Effector CD8-positive, alpha-beta T cell (primary cell): ENCODE measurements around the gene CENPW.

ENCODE experiments used
- DNase-seq: peaks from one replicate; lab custom pipeline; 2025; lab: John Stamatoyannopoulos, UW

CENPW gene

GRCh38 chr6:126373344-126373743 is 33.4 kb downstream of the CENPW start:
- no peak for DNase-seq

- no peak for DNase-seq
These were observed 34.5 kb downstream of the CENPW start for GRCh38 chr6:126374372-126374771.

- no peak for DNase-seq
These were observed 36.8 kb downstream of the CENPW start for GRCh38 chr6:126376682-126377081.

GRCh38 chr6:126377594-126378153 is 37.8 kb downstream of the CENPW start:
- DNase-seq, result no peak

DNA sequence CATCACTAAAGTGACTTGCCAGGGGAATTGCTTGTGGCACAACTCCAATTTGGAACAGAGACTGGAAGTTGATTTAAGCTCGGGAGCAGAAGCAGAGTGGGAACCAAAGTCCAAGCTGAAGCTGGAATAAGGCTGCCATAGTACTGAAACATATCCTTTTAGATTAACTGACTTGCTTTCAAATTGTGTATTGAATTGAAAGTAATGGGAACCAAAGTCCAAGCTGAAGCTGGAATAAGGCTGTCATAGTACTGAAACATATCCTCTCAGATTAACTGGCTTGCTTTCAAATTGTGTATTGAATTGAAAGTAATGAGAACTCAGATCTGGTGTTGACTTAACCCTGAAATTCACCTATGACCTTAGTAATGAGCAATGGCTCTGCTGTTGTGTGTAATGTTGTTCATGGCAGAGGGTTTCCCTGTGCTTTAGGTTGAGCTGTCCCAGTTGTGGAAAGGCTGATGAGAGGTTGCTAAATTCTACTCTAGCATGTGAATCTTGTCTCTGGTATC is 40.2 kb downstream of the CENPW start:
- DNase-seq, result no peak

DNA sequence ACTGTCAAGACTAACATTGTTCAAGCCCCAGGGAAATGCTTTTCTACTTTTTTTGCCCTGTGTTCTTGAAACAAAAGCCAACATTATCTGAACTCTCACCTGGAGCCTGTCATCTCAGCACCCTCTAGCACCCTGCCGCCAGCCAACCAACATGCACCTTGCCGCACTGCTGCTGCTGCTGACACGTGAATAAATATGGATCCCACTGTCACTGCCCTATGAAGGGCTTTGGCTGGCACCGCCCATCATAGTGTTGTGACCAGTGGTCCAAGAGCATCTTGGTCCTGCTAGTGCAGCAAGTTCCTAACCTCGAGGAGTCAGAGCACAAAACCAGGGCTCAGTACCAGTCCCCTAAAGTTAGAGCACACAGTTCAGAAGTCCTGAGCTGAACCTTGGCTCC is 41.6 kb downstream of the CENPW start:
- no peak for DNase-seq

- DNase-seq, result no peak
These were observed 43.3 kb downstream of the CENPW start for GRCh38 chr6:126383203-126383602.

DNA sequence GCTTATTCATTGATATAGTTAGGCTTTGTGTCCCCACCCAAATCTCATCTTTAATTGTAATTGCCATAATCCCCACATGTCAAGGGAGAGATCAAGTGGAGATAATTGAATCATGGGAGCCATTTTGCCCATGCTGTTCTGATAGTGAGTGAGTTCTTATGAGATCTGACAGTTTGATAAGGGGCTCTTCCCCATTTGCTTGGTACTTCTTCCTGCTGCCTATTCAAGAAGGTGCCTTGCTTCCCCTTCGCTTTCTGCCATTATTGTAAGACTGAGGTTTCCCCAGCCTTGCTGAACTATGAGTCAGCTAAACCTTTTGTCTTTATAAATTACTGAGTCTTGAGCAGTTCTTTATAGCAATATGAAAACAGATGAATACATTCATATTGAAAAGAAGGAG is 45.6 kb downstream of the CENPW start:
- no peak for DNase-seq

DNA sequence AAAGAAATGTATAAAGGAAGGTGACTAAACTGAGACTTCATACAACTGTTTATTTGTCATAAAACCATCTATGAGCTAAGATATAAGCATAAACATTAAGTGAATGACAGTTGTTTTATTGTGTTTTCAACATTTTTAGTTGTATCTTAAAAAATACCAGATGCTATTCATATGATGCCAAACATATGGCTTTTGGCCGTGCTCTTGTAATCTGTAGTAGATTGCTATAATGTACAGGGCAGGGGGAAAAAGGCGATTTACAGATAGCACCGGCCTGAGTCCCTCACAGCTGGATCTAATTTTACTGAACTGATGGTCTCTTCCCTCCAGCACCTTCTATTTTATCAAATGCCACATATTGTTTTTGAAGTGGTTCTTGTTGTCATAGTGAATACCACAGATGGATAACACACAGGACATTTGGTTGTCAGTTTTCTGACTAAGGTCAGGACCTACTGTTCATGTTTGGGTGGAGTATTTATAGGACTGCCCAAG is 48.2 kb downstream of the CENPW start:
- no peak for DNase-seq

DNA sequence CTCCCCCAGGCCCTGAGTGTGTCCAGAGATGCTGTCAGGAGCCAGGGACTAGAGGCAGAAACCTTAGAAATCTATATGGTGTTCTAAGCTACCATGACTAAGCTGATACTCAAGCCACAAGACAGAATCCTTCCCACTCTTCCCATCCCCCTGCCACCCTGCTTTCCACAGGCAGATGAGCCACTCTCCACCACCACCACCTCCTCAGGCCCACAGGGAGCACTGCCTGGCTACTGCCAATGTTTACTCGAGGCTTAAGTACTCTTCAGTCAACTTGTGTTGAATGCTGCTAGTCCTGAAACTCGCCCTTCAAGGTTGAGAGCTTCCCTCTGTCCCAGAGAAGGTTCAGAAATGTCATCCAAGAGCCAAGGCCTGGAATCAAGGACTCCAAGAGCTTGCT is 56.2 kb downstream of the CENPW start:
- no peak for DNase-seq
